HG03378 (cell line): ENCODE data around the gene GLT1D1.

Experiments used
- ATAC-seq: cut with Tn5 transposase; IDR thresholded peaks from one replicate; pipeline ENCODE4 v1.9.1; 2021; ENCODE audit warnings: mild to moderate bottlenecking, moderate library complexity; ENCODE audit not compliant: unreplicated experiment

GLT1D1 gene

GRCh38 chr12:128910629-128911028 is 57.4 kb downstream of the GLT1D1 start:
- no peak for ATAC-seq

- no peak for ATAC-seq
Observed at GRCh38 chr12:128911861-128912260, 58.6 kb downstream of the GLT1D1 start.

DNA sequence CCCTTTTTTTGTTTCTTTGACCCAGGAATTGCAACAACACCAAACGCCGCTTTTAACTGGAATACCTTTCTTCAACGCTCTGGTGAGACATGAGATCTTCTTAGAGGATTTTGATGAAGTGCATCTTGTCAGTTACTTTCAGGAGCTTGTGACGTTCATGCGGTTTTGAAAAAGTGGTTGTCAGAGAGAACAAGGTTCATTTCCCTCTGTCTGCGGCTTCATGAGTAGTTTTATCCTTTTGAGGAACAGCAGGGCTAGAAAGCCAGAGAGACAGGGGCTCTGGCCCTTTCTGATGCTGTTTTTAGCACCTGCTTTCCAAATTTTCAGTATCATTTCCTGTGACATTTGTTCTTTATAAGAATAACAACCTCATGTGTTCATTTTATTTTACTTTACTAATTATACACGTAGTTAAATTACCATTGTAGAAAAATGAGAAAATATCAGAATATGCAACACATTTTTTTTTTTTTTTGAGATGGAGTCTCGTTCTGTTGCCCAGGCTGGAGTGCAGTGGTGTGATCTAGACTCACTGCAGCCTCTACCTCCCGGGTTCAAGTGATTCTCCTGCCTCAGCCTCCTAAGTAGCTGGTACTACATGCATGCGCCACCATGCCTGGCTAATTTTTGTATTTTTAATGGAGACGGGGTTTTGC is 61.8 kb downstream of the GLT1D1 start:
- ATAC-seq = peak; percentile 98

DNA sequence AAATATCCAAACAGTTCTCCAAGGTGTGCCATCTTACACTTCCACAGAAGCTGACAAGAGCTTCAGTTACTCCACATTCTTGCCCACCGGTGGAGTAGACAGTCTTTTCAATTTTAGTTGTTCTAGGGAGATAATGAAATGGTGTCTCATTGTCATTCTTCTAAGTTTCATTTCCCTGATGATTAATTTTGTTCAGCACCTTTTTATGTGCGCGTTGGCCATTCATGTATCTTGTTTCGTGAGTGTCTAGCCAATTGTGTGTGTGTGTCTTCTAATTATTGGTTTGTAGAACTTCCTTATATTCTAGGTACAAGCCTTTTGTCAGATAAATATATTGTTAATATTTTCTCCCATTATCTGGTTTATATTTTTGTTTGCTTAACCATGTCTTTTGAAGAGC is 63.1 kb downstream of the GLT1D1 start:
- ATAC-seq = no peak

DNA sequence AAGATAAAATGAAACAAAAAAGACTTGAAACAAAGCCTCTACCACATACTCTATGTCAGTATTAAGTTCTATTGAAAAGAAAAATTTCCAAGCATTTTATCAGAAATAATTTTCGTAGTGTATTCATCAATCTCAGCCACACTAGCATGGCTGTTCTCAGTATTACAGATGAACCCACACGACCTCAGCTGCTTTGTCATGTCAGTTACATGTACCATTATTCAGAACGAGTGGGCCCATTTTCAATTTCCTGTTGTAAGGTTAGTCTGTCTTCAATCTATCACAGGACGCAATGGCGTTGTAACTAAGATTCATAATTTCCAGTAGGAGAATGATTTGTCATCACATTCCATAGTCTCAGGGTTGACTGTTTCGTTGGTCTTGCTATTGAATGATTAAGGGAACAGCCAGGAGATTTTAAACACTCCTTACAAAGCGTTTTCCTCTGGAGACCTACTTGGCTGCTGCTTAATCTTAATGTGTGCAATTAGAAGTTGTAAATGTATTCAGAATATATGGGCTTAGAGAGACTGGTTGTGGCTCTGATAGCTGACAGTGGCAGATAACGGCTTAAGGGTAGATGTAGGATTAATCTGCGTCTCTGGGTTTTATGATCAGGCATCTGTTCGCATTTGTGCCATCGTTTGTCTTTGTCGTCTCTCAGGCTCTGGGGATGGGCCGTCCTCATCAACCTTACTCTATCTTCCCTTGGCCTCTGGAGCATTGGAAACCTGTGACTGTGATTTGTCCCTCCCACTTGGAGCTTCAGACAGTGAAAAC is 65.4 kb downstream of the GLT1D1 start:
- ATAC-seq = no peak

DNA sequence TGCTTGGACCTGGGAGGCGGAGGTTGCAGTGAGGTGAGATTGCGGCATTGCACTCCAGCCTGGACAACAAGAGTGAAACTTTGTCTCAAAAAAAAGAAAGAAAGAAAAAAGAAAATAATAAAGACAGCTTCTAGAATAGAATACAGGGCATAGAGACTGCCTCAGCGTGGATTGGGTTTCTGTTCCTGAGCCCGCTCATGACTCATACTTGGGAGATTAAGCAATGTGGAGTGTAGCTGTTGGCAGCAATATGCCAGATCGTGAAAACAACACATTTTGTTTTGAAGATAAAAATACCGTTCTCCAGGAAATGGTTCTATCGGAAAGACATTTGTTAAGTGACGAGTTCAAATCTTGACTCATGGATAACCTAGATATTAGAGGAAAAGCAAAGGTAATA is 67.2 kb downstream of the GLT1D1 start:
- no peak for ATAC-seq

DNA sequence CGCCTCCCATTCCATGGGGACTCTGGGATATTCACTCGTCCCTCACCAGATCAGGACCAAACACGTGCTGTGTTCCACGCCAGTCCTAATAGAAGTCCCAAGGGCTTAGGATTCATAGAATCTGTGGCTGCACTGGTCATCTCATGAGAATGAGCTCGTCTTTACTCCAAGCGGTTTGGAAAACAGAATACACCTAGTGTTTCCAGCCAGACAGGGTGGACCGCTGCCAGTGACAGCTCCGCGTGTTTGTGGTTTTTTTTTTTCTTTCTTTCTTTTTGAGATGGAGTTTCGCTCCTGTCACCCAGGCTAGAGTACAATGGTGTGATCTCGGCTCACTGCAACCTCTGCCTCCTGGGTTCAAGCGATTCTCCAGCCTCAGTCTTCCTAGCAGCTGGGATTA is 75.1 kb downstream of the GLT1D1 start:
- ATAC-seq = no peak

GRCh38 chr12:128929057-128929456 is 75.8 kb downstream of the GLT1D1 start:
- no peak for ATAC-seq

- no peak for ATAC-seq
Observed at GRCh38 chr12:128930606-128931005, 77.3 kb downstream of the GLT1D1 start.

GRCh38 chr12:128932521-128932920 is 79.2 kb downstream of the GLT1D1 start:
- no peak for ATAC-seq

- no peak for ATAC-seq
Observed at GRCh38 chr12:128933039-128933438, 79.8 kb downstream of the GLT1D1 start.

DNA sequence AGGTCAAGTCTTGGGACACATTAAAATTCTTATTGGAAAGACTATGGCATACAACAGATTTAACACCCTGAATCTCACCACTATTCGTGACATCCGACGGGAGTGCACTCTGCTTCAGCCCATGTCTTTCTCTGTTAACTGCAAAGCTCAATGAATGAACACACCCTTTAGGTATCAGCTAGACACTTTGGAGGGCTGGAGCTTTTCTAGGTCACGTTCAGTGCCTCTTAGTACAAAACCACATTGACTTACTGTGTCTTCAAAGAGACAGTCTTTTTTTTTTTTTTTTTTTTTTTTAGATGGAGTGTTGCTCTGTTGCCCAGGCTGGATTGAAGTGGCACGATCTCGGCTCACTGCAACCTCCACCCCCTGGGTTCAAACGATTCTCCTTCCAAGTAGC is 80.6 kb downstream of the GLT1D1 start:
- no peak for ATAC-seq

GRCh38 chr12:128938886-128939285 is 85.6 kb downstream of the GLT1D1 start:
- no peak for ATAC-seq

GRCh38 chr12:128940090-128940888 is 87.0 kb downstream of the GLT1D1 start:
- ATAC-seq = no peak

- no peak for ATAC-seq
Observed at GRCh38 chr12:128940974-128941373, 87.7 kb downstream of the GLT1D1 start.

GRCh38 chr12:128942960-128943477 is 89.7 kb downstream of the GLT1D1 start:
- no peak for ATAC-seq

DNA sequence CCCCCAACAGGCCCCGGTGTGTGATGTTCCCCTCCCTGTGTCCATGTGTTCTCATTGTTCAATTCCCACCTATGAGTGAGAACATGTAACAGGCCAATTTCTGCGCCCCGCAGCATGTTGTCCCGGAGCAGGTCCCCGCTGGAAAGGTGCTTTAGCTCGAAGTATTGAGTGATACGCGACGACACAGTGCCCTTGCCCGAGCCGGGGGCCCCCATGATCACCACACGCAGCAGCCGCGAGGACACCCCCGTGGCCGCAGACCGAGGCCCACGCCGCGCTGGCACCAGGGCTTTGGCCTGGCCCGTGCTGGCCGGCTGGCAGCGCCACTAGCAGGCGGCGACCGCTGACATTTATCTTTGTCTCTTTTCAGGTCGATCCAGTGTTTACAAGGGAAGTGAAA is 91.7 kb downstream of the GLT1D1 start:
- ATAC-seq = no peak

DNA sequence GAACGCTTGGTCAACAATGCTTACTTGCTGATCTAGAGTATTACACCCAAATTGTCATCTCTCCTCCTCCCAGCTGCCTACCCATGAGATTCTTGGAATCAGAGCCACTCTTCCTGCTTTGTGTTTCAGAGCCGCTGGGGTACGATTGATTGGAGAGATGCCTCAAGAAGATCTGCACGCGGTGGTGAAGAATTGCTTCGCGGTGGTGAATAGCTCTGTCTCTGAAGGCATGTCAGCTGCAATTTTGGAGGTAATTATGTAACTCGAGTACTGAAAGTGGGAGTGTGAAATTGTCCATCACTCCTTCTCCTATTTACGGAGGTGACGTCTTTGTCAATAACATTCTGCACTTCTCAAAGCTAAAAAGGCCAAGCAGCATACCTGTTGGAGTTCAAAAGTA is 93.9 kb downstream of the GLT1D1 start:
- ATAC-seq = no peak

DNA sequence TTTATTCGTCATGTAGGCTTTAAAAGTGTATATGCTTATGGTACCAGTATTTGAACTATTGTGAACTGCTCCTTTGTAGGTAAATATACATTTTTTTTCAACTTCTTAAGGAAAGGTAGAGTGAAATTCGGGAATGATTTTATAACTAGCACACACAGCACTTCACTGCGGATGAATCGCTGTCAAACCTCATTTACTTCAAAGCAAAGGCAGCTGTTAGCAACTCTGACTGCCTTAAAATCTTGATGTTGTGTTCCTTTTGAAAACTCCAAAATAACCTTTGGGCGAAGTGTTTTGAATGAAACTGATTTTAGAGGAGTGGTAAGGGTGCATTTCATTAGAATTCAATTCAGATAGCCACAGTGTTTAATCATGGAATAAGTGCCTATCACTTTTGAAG is 95.8 kb downstream of the GLT1D1 start:
- no peak for ATAC-seq

DNA sequence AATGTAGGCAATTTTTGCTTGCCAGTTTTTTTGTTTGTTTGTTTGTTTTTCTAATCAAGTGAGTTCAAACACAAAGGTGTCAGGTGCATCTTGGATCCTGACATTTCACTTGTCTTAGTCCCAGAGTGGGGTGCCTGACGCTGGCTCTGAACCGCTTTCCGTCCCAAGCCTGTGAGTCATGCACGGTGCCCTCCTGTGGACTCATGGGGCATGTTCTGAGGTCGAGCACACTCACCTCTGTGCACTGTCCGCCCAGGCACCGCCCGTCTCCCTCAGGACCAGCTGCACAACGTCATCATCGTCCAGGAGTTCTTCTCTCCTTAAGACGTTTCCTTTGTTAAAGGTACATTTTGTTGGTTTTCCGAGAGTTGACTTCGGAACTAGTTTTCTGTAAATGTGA is 98.2 kb downstream of the GLT1D1 start:
- ATAC-seq = no peak

- no peak for ATAC-seq
Observed at GRCh38 chr12:128956755-128957154, 103.5 kb downstream of the GLT1D1 start.

- no peak for ATAC-seq
Observed at GRCh38 chr12:128959901-128960300, 106.6 kb downstream of the GLT1D1 start.
